RWPE2 (cell line): Measurements from ENCODE around the gene CHN2.

Experiments used
- ATAC-seq: fragments of 200-7000 bp; cut with Tn5 transposase; 3 replicates; pipeline ENCODE4 v1.9.1; 2021; ENCODE audit warnings: low read depth
- DNase-seq: peaks from one replicate; pipeline ENCODE4 v3.0.0-alpha.2; 2020; ENCODE audit warnings: low spot score
- H3K27ac ChIP-seq: fragments of 450-650 bp; 2 replicates; pipeline ENCODE4 v1.5.1; 2017; ENCODE audit warnings: mild to moderate bottlenecking; ENCODE audit not compliant: poor library complexity, severe bottlenecking
- H3K27me3 ChIP-seq: fragments of 250-450 bp; sonication (Bioruptor Pico); 2 replicates; pipeline ENCODE4 v1.5.1; 2021; ENCODE audit warnings: mild to moderate bottlenecking, moderate library complexity; ENCODE audit not compliant: insufficient read depth, poor library complexity, severe bottlenecking
- H3K36me3 ChIP-seq: fragments of 250-450 bp; sonication (Bioruptor Pico); 2 replicates; pipeline ENCODE4 v1.5.1; 2020; ENCODE audit warnings: low read depth, mild to moderate bottlenecking, moderate library complexity
- H3K4me1 ChIP-seq: fragments of 250-450 bp; sonication (Bioruptor Pico); 2 replicates; pipeline ENCODE4 v1.5.1; 2021; ENCODE audit warnings: mild to moderate bottlenecking, moderate library complexity; ENCODE audit not compliant: insufficient read depth, poor library complexity, severe bottlenecking
- H3K4me3 ChIP-seq: fragments of 250-450 bp; sonication (Bioruptor Pico); 2 replicates; pipeline ENCODE4 v1.5.1; 2021; ENCODE audit warnings: mild to moderate bottlenecking, moderate library complexity; ENCODE audit not compliant: severe bottlenecking
- H3K9me3 ChIP-seq: fragments of 250-450 bp; sonication (Bioruptor Pico); 2 replicates; pipeline ENCODE4 v1.5.1; 2021; ENCODE audit warnings: mild to moderate bottlenecking, moderate library complexity; ENCODE audit not compliant: severe bottlenecking
- CTCF ChIP-seq: fragments of 450-650 bp; IDR thresholded peaks from one replicate; pipeline ENCODE4 v1.5.1; 2017; ENCODE audit warnings: mild to moderate bottlenecking, moderate library complexity; ENCODE audit not compliant: poor library complexity, severe bottlenecking

CHN2 gene

GRCh38 chr7:29476916-29477315 lies 282.3 kb downstream of the CHN2 start:
- no peak for ATAC-seq
- H3K27ac ChIP-seq, result no peak overlapping the region

DNA sequence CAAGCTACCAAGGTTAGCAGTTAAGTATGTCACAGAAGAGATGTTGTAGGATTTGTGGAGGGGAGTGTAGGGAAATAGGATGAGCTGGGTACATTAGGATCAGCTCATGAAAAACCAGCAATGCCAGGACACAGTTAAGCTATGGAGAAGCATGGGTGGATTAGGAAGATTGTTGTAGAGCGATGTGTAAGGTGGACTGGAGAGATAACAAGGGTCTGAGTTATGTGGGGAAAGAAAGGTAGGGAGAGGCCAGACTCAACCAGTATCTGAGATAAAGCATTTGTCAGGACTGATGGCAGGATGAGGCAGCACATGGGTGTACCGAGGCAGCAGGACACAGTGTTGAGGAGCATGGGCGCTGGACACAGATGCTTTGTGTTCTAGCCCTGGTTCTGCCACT lies 283.7 kb downstream of the CHN2 start:
- Histone ChIP-seq H3K27me3 (no peaks in the 10 kb centered on the region), H3K9me3 (no peaks in the 10 kb centered on the region), H3K4me1 (no peaks in the 10 kb centered on the region), H3K27ac (no peak overlapping the region), H3K36me3 (no peaks in the 10 kb centered on the region), H3K4me3 (no peak overlapping the region)
- ATAC-seq (no peak), DNase-seq (no peak)
- TF ChIP-seq CTCF, result no peak

More at GRCh38 chr7:29476916-29477315, 282.3 kb downstream of the CHN2 start:
- DNase-seq, result no peak
- no peaks in the 10 kb centered on the region for H3K36me3 ChIP-seq
- no peaks in the 10 kb centered on the region for H3K4me1 ChIP-seq
- H3K4me3 ChIP-seq, result no peak overlapping the region
- no peaks in the 10 kb centered on the region for H3K9me3 ChIP-seq
- H3K27me3 ChIP-seq, result no peaks in the 10 kb centered on the region
- TF ChIP-seq CTCF, result no peak

DNA sequence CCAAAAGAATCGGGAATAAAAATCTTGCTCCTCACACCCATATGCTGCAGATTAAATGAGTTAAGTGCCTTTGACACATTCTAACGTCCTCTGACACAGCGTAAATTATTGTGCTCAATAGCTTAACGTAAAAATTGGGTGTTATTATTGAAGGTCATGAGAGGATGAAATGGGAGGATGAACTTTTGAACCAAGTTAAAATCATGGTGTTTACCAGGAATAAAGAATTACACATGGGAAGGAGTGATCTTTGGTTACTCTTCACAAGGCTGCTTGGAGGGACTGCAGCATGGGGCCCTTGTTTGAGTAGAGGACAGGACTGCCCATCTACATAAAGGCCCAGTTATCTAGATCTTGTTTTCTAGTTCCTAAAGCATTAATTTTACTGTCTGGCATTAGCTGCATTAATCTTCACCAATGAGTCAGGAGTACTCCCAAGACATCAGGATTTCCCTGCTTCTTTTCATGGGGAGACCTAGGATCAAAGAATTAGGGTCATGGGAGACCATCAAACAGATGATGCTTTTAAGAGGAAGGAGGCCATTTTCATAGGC lies 284.2 kb downstream of the CHN2 start:
- no peaks in the 10 kb centered on the region for H3K4me1 ChIP-seq
- TF ChIP-seq CTCF, result no peak
- no peak for ATAC-seq
- no peak overlapping the region for H3K27ac ChIP-seq
- no peaks in the 10 kb centered on the region for H3K36me3 ChIP-seq
- DNase-seq, result no peak
- H3K4me3 ChIP-seq, result no peak overlapping the region
- no peaks in the 10 kb centered on the region for H3K27me3 ChIP-seq
- H3K9me3 ChIP-seq, result no peaks in the 10 kb centered on the region

- Histone ChIP-seq H3K36me3 (no peaks in the 10 kb centered on the region), H3K4me1 (no peaks in the 10 kb centered on the region), H3K4me3 (no peak overlapping the region), H3K9me3 (no peaks in the 10 kb centered on the region), H3K27ac (no peak overlapping the region), H3K27me3 (no peaks in the 10 kb centered on the region)
- ATAC-seq (no peak), DNase-seq (no peak)
- no peak for TF ChIP-seq CTCF
These were observed 285.0 kb downstream of the CHN2 start for GRCh38 chr7:29479301-29480200.

DNA sequence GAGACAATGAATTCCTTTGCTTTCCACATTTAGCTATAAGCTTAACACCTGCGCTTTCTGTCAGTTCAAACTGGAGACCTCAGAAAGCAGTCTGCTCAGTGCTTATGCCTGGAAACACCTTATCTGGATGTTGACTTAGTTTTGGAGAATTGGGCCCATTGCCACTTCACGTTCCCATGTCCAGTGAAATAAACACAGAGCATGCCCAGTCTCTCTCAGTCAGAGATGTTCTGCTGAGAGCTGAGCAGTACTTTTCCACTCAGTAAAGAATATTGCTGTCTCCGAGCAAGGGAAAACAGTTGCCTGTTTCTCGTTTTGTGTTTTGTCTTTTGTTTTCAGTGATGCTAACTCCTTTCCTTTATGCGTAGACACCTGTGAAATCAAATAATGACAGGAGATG lies 285.9 kb downstream of the CHN2 start:
- no peak for TF ChIP-seq CTCF
- Histone ChIP-seq H3K36me3 (no peaks in the 10 kb centered on the region), H3K9me3 (no peaks in the 10 kb centered on the region), H3K4me3 (no peak overlapping the region), H3K27me3 (no peaks in the 10 kb centered on the region), H3K4me1 (no peaks in the 10 kb centered on the region), H3K27ac (no peak overlapping the region)
- DNase-seq (no peak), ATAC-seq (no peak)
